Limb (tissue), 2 donors: ENCODE results near the gene TRIM5.
"Not testable (repeated sequence)": the region's sequence is repeated elsewhere in the genome, so short reads cannot be mapped to it uniquely, and the experiment has no call there.

Source experiments
- DNase-seq, 2 donors: peaks; one replicate each; pipeline ENCODE4 v3.0.0-alpha.2; 2016; ENCODE audit errors: extremely low spot score in 2 of 2

The TRIM5 gene

GRCh38 chr11:5684646-5685362 is at the start of gene TRIM5:
Gene TRIM5 (minus strand): TSS chr11:5685074. CDS start chr11:5680177, 4,897 bp downstream.
- peak; percentile 82 to 92 for DNase-seq

- DNase-seq, result no peak
Measured at GRCh38 chr11:5727691-5728090, 42.8 kb upstream of the TRIM5 start.

GRCh38 chr11:5726351-5726750 is 41.5 kb upstream of the TRIM5 start:
- no peak for DNase-seq

GRCh38 chr11:5722622-5723021 is 37.7 kb upstream of the TRIM5 start:
- DNase-seq, result no peak

GRCh38 chr11:5719703-5720495 is 35.0 kb upstream of the TRIM5 start:
- DNase-seq, result no peak

- not testable (repeated sequence) for DNase-seq
Measured at GRCh38 chr11:5716518-5716917, 31.6 kb upstream of the TRIM5 start.

GRCh38 chr11:5713695-5714094 is 28.8 kb upstream of the TRIM5 start:
- no peak for DNase-seq

GRCh38 chr11:5712507-5712906 is 27.6 kb upstream of the TRIM5 start:
- DNase-seq, result no peak

- DNase-seq, result no peak
Measured at GRCh38 chr11:5705688-5706087, 20.8 kb upstream of the TRIM5 start.

- no peak for DNase-seq
Measured at GRCh38 chr11:5703741-5704536, 19.1 kb upstream of the TRIM5 start.

- no peak for DNase-seq
Measured at GRCh38 chr11:5701055-5701577, 16.2 kb upstream of the TRIM5 start.

- DNase-seq, result no peak
Measured at GRCh38 chr11:5700421-5701054, 15.7 kb upstream of the TRIM5 start.

- no peak for DNase-seq
Measured at GRCh38 chr11:5698281-5698680, 13.4 kb upstream of the TRIM5 start.

- DNase-seq, result no peak
Measured at GRCh38 chr11:5696210-5696609, 11.3 kb upstream of the TRIM5 start.

- no peak for DNase-seq
Measured at GRCh38 chr11:5695580-5695979, 10.7 kb upstream of the TRIM5 start.

GRCh38 chr11:5694642-5695041 is 9.8 kb upstream of the TRIM5 start:
- no peak for DNase-seq

- no peak for DNase-seq
Measured at GRCh38 chr11:5691964-5692361, 7.1 kb upstream of the TRIM5 start.

- not testable (repeated sequence) for DNase-seq
Measured at GRCh38 chr11:5691238-5691963, 6.5 kb upstream of the TRIM5 start.

GRCh38 chr11:5690736-5691135 is 5.9 kb upstream of the TRIM5 start:
- no peak for DNase-seq

- no peak for DNase-seq
Measured at GRCh38 chr11:5690216-5690615, 5.3 kb upstream of the TRIM5 start.

- peak in 1 of 2 donors; percentile 44 for DNase-seq
Measured at GRCh38 chr11:5689551-5689983, 4.7 kb upstream of the TRIM5 start, which contains the start of gene TRIM22. Gene TRIM22 (plus strand): TSS chr11:5689790. CDS start chr11:5696233, 6,443 bp downstream.
